K562 (cell line): Measurements from ENCODE around the gene SUMO3.

Experiments used
- CHD4 ChIP-seq: fragments of 200-600 bp; sonication (generic); IDR thresholded peaks from 3 replicates; pipeline ENCODE4 v1.6.1; 2012; ENCODE audit warnings: low read depth, mild to moderate bottlenecking, mixed read lengths, low read length, inconsistent platforms; ENCODE audit not compliant: insufficient read depth, insufficient replicate concordance, poor library complexity, severe bottlenecking
- MTA2 ChIP-seq: fragments of 450-650 bp; IDR thresholded peaks from 2 replicates; pipeline ENCODE4 v1.6.1; 2016; ENCODE audit warnings: low read depth
- ZNF707 ChIP-seq: fragments of 250-450 bp; sonication (Bioruptor Pico); conservative IDR thresholded peaks from 2 replicates; pipeline ENCODE4 v1.8.0; 2022; ENCODE audit warnings: inconsistent platforms, mild to moderate bottlenecking, moderate library complexity

- TF ChIP-seq MTA2 (no peak), CHD4 (no peak), ZNF707 (CRISPR knock-in tag) (no peak)
These were observed 33.1 kb downstream of the SUMO3 start for GRCh38 chr21:44784810-44785209.
